NCI-H2107 treated with DMSO at 0.1 percent for 48 hours (cell line): Measurements from ENCODE around the gene LDLR.

Experiments used
- DNase-seq: peaks from one replicate; lab custom pipeline; 2025; ENCODE audit not compliant: unreplicated experiment; lab: John Stamatoyannopoulos, UW

Gene LDLR

GRCh38 chr19:11089254-11090013 lies at the start of gene LDLR:
Gene LDLR (plus strand): TSS chr19:11089463. CDS start chr19:11089549, 86 bp downstream.
- DNase-seq = peak; percentile 91

GRCh38 chr19:11041194-11041593 lies 48.1 kb upstream of the LDLR start:
- no peak for DNase-seq

GRCh38 chr19:11041966-11042627 lies 47.2 kb upstream of the LDLR start:
- DNase-seq = no peak

- DNase-seq = no peak
Observed at GRCh38 chr19:11044431-11044830, 44.8 kb upstream of the LDLR start.

- DNase-seq = no peak
Observed at GRCh38 chr19:11045536-11045935, 43.7 kb upstream of the LDLR start.

GRCh38 chr19:11046605-11047354 lies 42.5 kb upstream of the LDLR start:
- no peak for DNase-seq

GRCh38 chr19:11047866-11048265 lies 41.4 kb upstream of the LDLR start:
- no peak for DNase-seq

- DNase-seq = no peak
Observed at GRCh38 chr19:11050323-11051114, 38.7 kb upstream of the LDLR start.

- no peak for DNase-seq
Observed at GRCh38 chr19:11053817-11054195, 35.5 kb upstream of the LDLR start.

GRCh38 chr19:11054200-11054599 lies 35.1 kb upstream of the LDLR start:
- no peak for DNase-seq

GRCh38 chr19:11054628-11055027 lies 34.6 kb upstream of the LDLR start:
- no peak for DNase-seq

- DNase-seq = no peak
Observed at GRCh38 chr19:11058246-11059030, 30.8 kb upstream of the LDLR start.

GRCh38 chr19:11059511-11060358 lies 29.5 kb upstream of the LDLR start:
- DNase-seq = no peak

- no peak for DNase-seq
Observed at GRCh38 chr19:11061952-11062351, 27.3 kb upstream of the LDLR start.

- no peak for DNase-seq
Observed at GRCh38 chr19:11063434-11063833, 25.8 kb upstream of the LDLR start.

- DNase-seq = no peak
Observed at GRCh38 chr19:11064831-11065303, 24.4 kb upstream of the LDLR start.

GRCh38 chr19:11066326-11066725 lies 22.9 kb upstream of the LDLR start:
- DNase-seq = no peak

GRCh38 chr19:11067356-11068113 lies 21.7 kb upstream of the LDLR start:
- DNase-seq = no peak

GRCh38 chr19:11069561-11069960 lies 19.7 kb upstream of the LDLR start:
- no peak for DNase-seq
